ENCODE data around the gene PHPT1.

PHPT1 gene

DNA sequence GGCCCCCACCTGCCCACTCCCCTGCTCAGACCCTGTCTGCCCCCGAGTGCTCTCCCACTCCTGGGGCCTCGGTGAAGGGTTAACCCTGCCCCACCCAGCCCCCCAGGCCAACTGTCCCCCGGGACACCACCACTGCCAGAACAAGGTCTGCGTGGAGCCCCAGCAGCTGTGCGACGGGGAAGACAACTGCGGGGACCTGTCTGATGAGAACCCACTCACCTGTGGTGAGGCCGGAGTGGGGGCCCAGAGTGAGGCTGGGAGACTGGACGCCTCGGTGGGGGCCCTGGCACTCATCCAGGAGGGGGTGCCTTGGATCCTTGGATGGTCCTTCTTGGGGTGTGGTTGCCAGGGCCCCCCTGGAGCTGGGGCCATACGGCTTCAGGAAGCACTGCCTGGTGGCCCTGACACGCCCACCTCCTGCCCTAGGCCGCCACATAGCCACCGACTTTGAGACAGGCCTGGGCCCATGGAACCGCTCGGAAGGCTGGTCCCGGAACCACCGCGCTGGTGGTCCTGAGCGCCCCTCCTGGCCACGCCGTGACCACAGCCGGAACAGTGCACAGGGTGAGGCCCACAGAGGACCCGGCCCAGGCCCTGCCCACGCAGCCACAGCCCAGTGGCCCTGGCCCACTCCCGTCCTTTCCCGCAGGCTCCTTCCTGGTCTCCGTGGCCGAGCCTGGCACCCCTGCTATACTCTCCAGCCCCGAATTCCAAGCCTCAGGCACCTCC lies 5.1 kb downstream of the PHPT1 start:
- peak overlapping the region; percentile 37 for H3K4ac ChIP-seq (ENCODE audit: low read length)
- H3K4me2 ChIP-seq (ENCODE audit: insufficient read depth, low read length, poor library complexity, severe bottlenecking), result no peak overlapping the region
- H2BK12ac ChIP-seq (ENCODE audit: low read length), result no peak overlapping the region
- no peaks in the 10 kb centered on the region for H3K9me3 ChIP-seq (replicated peaks in 1 of 2; ENCODE audit: control insufficient read depth in 2 of 2, insufficient read depth in 1 of 2, low read depth in 1 of 2, low read length in 2 of 2)
- no peak overlapping the region for H3K9ac ChIP-seq (ENCODE audit: low read depth, low read length, poor library complexity)
- H3K27ac ChIP-seq (replicated peaks; ENCODE audit: low read length), result no peak overlapping the region
- no peak overlapping the region for H2BK5ac ChIP-seq (ENCODE audit: low read length)
- no peak overlapping the region for H3K18ac ChIP-seq (ENCODE audit: low read length)
- H2BK15ac ChIP-seq (ENCODE audit: low read length), result no peak overlapping the region
- peaks cover 14% of the 10 kb centered on the region for H3K79me1 ChIP-seq (ENCODE audit: low read depth, low read length)
- no peak for DNase-seq (ENCODE audit: low spot score)
- no peak overlapping the region for H3K14ac ChIP-seq (ENCODE audit: low read length)
- no peaks in the 10 kb centered on the region for H3K27me3 ChIP-seq (ENCODE audit: control insufficient read depth in 3 of 3, insufficient read depth in 3 of 3, low read depth in 1 of 3, low read length in 3 of 3)
- H2BK120ac ChIP-seq (ENCODE audit: low read depth, low read length), result no peak overlapping the region
- no peak overlapping the region for H4K8ac ChIP-seq (ENCODE audit: low read depth, low read length)
- no peak overlapping the region for H4K91ac ChIP-seq (ENCODE audit: low read depth, low read length, poor library complexity)
- no CpG with 5 or more reads among the region's 30 CpGs for WGBS, 2 donors (ENCODE audit: extremely low coverage in 2 of 2, insufficient read length in 2 of 2, insufficient replicate concordance in 1 of 2)
- H3K23ac ChIP-seq (ENCODE audit: low read depth, low read length, poor library complexity), result peak overlapping the region; percentile 43
- no peak overlapping the region for H2AFZ ChIP-seq (ENCODE audit: low read length)
- H2AK5ac ChIP-seq (ENCODE audit: low read depth, low read length), result no peak overlapping the region
- peaks cover 19 to 34% of the 10 kb centered on the region in 2 donors for H3K36me3 ChIP-seq (replicated peaks in 1 of 2; ENCODE audit: control insufficient read depth in 2 of 2, insufficient read depth in 2 of 2, low read length in 2 of 2)
- H3K4me3 ChIP-seq (ENCODE audit: low read length in 2 of 2), result no peak overlapping the region
- peaks cover 9% of the 10 kb centered on the region in 2 donors for H3K4me1 ChIP-seq (ENCODE audit: control insufficient read depth in 2 of 2, insufficient read depth in 1 of 2, low read depth in 1 of 2, low read length in 2 of 2)

DNA sequence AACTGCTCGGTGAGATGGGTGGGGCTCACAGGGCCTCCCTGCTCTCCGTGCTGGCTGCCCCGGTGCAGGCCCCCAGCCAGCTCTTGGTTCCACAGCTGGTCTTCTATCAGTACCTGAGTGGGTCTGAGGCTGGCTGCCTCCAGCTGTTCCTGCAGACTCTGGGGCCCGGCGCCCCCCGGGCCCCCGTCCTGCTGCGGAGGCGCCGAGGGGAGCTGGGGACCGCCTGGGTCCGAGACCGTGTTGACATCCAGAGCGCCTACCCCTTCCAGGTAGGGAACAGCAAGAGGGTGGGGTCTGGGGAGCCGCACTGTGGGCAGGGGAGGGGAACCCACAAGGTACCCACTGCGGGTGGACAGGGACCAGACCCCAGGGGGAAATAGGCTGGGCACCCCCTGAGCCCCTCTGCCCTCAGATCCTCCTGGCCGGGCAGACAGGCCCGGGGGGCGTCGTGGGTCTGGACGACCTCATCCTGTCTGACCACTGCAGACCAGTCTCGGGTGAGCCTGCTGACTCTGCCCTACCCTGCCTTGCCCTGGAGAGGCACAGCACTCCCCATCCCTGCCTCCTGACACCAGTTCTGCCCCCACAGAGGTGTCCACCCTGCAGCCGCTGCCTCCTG lies 5.7 kb downstream of the PHPT1 start:
- H3K18ac ChIP-seq (ENCODE audit: low read length), result no peak overlapping the region
- no CpG with 5 or more reads among the region's 23 CpGs for WGBS, 2 donors (ENCODE audit: extremely low coverage in 2 of 2, insufficient read length in 2 of 2, insufficient replicate concordance in 1 of 2)
- no peak for DNase-seq (ENCODE audit: low spot score)
- H3K4me3 ChIP-seq (ENCODE audit: low read length in 2 of 2), result no peak overlapping the region
- H3K27ac ChIP-seq (replicated peaks; ENCODE audit: low read length), result no peak overlapping the region
- H3K23ac ChIP-seq (ENCODE audit: low read depth, low read length, poor library complexity), result peak overlapping the region; percentile 43
- no peak overlapping the region for H2BK15ac ChIP-seq (ENCODE audit: low read length)
- H3K4me2 ChIP-seq (ENCODE audit: insufficient read depth, low read length, poor library complexity, severe bottlenecking), result no peak overlapping the region
- H3K4me1 ChIP-seq (ENCODE audit: control insufficient read depth in 2 of 2, insufficient read depth in 1 of 2, low read depth in 1 of 2, low read length in 2 of 2), result peaks cover 6% of the 10 kb centered on the region in 2 donors
- H3K14ac ChIP-seq (ENCODE audit: low read length), result no peak overlapping the region
- H3K9me3 ChIP-seq (replicated peaks in 1 of 2; ENCODE audit: control insufficient read depth in 2 of 2, insufficient read depth in 1 of 2, low read depth in 1 of 2, low read length in 2 of 2), result no peaks in the 10 kb centered on the region
- peaks cover 19 to 40% of the 10 kb centered on the region in 2 donors for H3K36me3 ChIP-seq (replicated peaks in 1 of 2; ENCODE audit: control insufficient read depth in 2 of 2, insufficient read depth in 2 of 2, low read length in 2 of 2)
- peaks cover 13% of the 10 kb centered on the region for H3K79me1 ChIP-seq (ENCODE audit: low read depth, low read length)
- no peak overlapping the region for H4K8ac ChIP-seq (ENCODE audit: low read depth, low read length)
- H3K27me3 ChIP-seq (ENCODE audit: control insufficient read depth in 3 of 3, insufficient read depth in 3 of 3, low read depth in 1 of 3, low read length in 3 of 3), result no peaks in the 10 kb centered on the region
- H2BK5ac ChIP-seq (ENCODE audit: low read length), result no peak overlapping the region
- H2AK5ac ChIP-seq (ENCODE audit: low read depth, low read length), result no peak overlapping the region
- no peak overlapping the region for H2BK12ac ChIP-seq (ENCODE audit: low read length)
- no peak overlapping the region for H2AFZ ChIP-seq (ENCODE audit: low read length)
- no peak overlapping the region for H4K91ac ChIP-seq (ENCODE audit: low read depth, low read length, poor library complexity)
- H3K4ac ChIP-seq (ENCODE audit: low read length), result no peak overlapping the region
- no peak overlapping the region for H3K9ac ChIP-seq (ENCODE audit: low read depth, low read length, poor library complexity)
- H2BK120ac ChIP-seq (ENCODE audit: low read depth, low read length), result no peak overlapping the region

DNA sequence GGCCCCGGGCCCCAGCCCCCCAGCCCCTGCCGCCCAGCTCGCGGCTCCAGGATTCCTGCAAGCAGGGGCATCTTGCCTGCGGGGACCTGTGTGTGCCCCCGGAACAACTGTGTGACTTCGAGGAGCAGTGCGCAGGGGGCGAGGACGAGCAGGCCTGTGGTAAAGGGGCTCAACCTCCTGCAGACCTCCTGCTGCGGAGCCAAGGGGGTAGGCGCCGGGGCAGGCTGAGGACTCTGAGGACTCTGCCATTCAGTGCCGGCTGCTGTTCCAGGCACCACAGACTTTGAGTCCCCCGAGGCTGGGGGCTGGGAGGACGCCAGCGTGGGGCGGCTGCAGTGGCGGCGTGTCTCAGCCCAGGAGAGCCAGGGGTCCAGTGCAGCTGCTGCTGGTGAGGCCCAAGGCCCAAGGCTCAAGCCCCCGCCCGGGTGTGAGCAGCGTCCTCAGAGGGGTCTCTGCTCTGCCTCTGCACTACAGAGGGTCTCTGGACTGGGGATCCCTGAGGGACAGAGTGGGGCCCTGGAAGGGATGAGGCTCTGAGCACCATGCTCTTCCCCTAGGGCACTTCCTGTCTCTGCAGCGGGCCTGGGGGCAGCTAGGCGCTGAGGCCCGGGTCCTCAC lies 6.4 kb downstream of the PHPT1 start:
- Histone ChIP-seq H3K27me3 (ENCODE audit: control insufficient read depth in 3 of 3, insufficient read depth in 3 of 3, low read depth in 1 of 3, low read length in 3 of 3) (no peaks in the 10 kb centered on the region), H3K14ac (ENCODE audit: low read length) (peak overlapping the region; percentile 38), H3K23ac (ENCODE audit: low read depth, low read length, poor library complexity) (peak overlapping the region; percentile 20), H2BK15ac (ENCODE audit: low read length) (no peak overlapping the region), H4K8ac (ENCODE audit: low read depth, low read length) (no peak overlapping the region), H2BK5ac (ENCODE audit: low read length) (no peak overlapping the region), H2AFZ (ENCODE audit: low read length) (no peak overlapping the region), H3K36me3 (replicated peaks in 1 of 2; ENCODE audit: control insufficient read depth in 2 of 2, insufficient read depth in 2 of 2, low read length in 2 of 2) (peaks cover 14 to 38% of the 10 kb centered on the region in 2 donors), H3K4ac (ENCODE audit: low read length) (no peak overlapping the region), H3K4me3 (ENCODE audit: low read length in 2 of 2) (no peak overlapping the region), H3K9me3 (replicated peaks in 1 of 2; ENCODE audit: control insufficient read depth in 2 of 2, insufficient read depth in 1 of 2, low read depth in 1 of 2, low read length in 2 of 2) (no peaks in the 10 kb centered on the region), H2AK5ac (ENCODE audit: low read depth, low read length) (no peak overlapping the region), H2BK120ac (ENCODE audit: low read depth, low read length) (no peak overlapping the region), H3K18ac (ENCODE audit: low read length) (peak overlapping the region; percentile 17), H3K27ac (replicated peaks; ENCODE audit: low read length) (no peak overlapping the region), H3K9ac (ENCODE audit: low read depth, low read length, poor library complexity) (no peak overlapping the region), H4K91ac (ENCODE audit: low read depth, low read length, poor library complexity) (no peak overlapping the region), H2BK12ac (ENCODE audit: low read length) (no peak overlapping the region), H3K4me1 (ENCODE audit: control insufficient read depth in 2 of 2, insufficient read depth in 1 of 2, low read depth in 1 of 2, low read length in 2 of 2) (peaks cover 0 to 3% of the 10 kb centered on the region in 2 donors), H3K79me1 (ENCODE audit: low read depth, low read length) (peaks cover 11% of the 10 kb centered on the region), H3K4me2 (ENCODE audit: insufficient read depth, low read length, poor library complexity, severe bottlenecking) (no peak overlapping the region)
- no peak for DNase-seq (ENCODE audit: low spot score)
- no CpG with 5 or more reads among the region's 26 CpGs for WGBS, 2 donors (ENCODE audit: extremely low coverage in 2 of 2, insufficient read length in 2 of 2, insufficient replicate concordance in 1 of 2)

DNA sequence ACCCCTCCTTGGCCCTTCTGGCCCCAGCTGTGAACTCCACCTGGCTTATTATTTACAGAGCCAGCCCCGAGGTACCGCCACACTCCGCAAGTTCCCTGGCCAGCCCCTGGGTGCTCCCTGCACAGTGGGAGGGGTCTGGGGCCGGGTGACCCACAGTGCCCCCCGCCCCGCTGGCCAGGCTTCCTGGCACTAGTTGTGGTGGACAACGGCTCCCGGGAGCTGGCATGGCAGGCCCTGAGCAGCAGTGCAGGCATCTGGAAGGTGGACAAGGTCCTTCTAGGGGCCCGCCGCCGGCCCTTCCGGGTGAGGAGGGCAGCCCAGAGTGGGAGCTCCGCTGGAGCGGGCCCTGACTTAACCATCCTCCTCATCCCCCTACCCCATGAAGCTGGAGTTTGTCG lies 6.9 kb downstream of the PHPT1 start:
- H3K36me3 ChIP-seq (replicated peaks in 1 of 2; ENCODE audit: control insufficient read depth in 2 of 2, insufficient read depth in 2 of 2, low read length in 2 of 2), result peaks cover 14 to 38% of the 10 kb centered on the region in 2 donors

More for the DNA sequence above, 6.9 kb downstream of the PHPT1 start:
- DNase-seq (ENCODE audit: low spot score), result no peak
- Histone ChIP-seq H4K91ac (ENCODE audit: low read depth, low read length, poor library complexity) (no peak overlapping the region), H3K4me2 (ENCODE audit: insufficient read depth, low read length, poor library complexity, severe bottlenecking) (no peak overlapping the region), H3K14ac (ENCODE audit: low read length) (peak overlapping the region; percentile 21), H3K4me3 (ENCODE audit: low read length in 2 of 2) (no peak overlapping the region), H3K4me1 (ENCODE audit: control insufficient read depth in 2 of 2, insufficient read depth in 1 of 2, low read depth in 1 of 2, low read length in 2 of 2) (no peaks in the 10 kb centered on the region), H3K9ac (ENCODE audit: low read depth, low read length, poor library complexity) (no peak overlapping the region), H3K27me3 (ENCODE audit: control insufficient read depth in 3 of 3, insufficient read depth in 3 of 3, low read depth in 1 of 3, low read length in 3 of 3) (no peaks in the 10 kb centered on the region), H2AK5ac (ENCODE audit: low read depth, low read length) (no peak overlapping the region), H2BK5ac (ENCODE audit: low read length) (no peak overlapping the region), H3K23ac (ENCODE audit: low read depth, low read length, poor library complexity) (no peak overlapping the region), H3K4ac (ENCODE audit: low read length) (no peak overlapping the region), H3K18ac (ENCODE audit: low read length) (no peak overlapping the region), H4K8ac (ENCODE audit: low read depth, low read length) (no peak overlapping the region), H3K27ac (replicated peaks; ENCODE audit: low read length) (no peak overlapping the region), H2BK120ac (ENCODE audit: low read depth, low read length) (no peak overlapping the region), H2BK15ac (ENCODE audit: low read length) (no peak overlapping the region), H2AFZ (ENCODE audit: low read length) (no peak overlapping the region), H3K79me1 (ENCODE audit: low read depth, low read length) (peaks cover 12% of the 10 kb centered on the region), H3K9me3 (replicated peaks in 1 of 2; ENCODE audit: control insufficient read depth in 2 of 2, insufficient read depth in 1 of 2, low read depth in 1 of 2, low read length in 2 of 2) (no peaks in the 10 kb centered on the region), H2BK12ac (ENCODE audit: low read length) (no peak overlapping the region)
- no CpG with 5 or more reads among the region's 15 CpGs for WGBS, 2 donors (ENCODE audit: extremely low coverage in 2 of 2, insufficient read length in 2 of 2, insufficient replicate concordance in 1 of 2)

Measured in neuronal stem cell (in vitro differentiated cells).